Right lobe of liver (tissue), 4 donors: Measurements from ENCODE around the gene COL6A1.

Experiments
- CTCF ChIP-seq, 4 donors: fragments of 200-600 bp in 3 of 4; fragments of 450-650 bp in 1 of 4; IDR thresholded peaks; one replicate each; pipeline versions ENCODE4 v1.5.1 to v1.8.0; 2016 to 2022; ENCODE audit warnings: antibody characterized with exemption in 4 of 4, mild to moderate bottlenecking in 2 of 4
- POLR2A ChIP-seq: fragments of 450-650 bp; IDR thresholded peaks from one replicate; pipeline ENCODE4 v1.6.1; 2017; ENCODE audit warnings: antibody characterized with exemption, mild to moderate bottlenecking
- donor health status: DM: no; HTN: no; CAD: no.
- donor health status: DM: no; HTN: no; CAD: no.
- donor health status: DM: no; HTN: yes; CAD: no.

GRCh38 chr21:45935628-45936027 is 45.9 kb upstream of the COL6A1 start:
- TF ChIP-seq POLR2A (no peak), CTCF (IDR thresholded peaks at IDR 0.05) (no peak)
